ENCODE data around the gene GCSAM.

Gene GCSAM

GRCh38 chr3:112129925-112130637 is 3.0 kb downstream of the GCSAM start:
- DNase-seq (ENCODE audit: low spot score), result no peak

- DNase-seq (ENCODE audit: low spot score), result no peak
Observed at GRCh38 chr3:112128843-112129727, 4.0 kb downstream of the GCSAM start.

- DNase-seq (ENCODE audit: low spot score), result no peak
Observed at GRCh38 chr3:112127522-112128494, 5.2 kb downstream of the GCSAM start.

- no peak for DNase-seq (ENCODE audit: low spot score)
Observed at GRCh38 chr3:112126511-112126911, 6.5 kb downstream of the GCSAM start.

GRCh38 chr3:112124907-112125607 is 8.0 kb downstream of the GCSAM start:
- no peak for DNase-seq (ENCODE audit: low spot score)

GRCh38 chr3:112123548-112123947 is 9.5 kb downstream of the GCSAM start:
- no peak for DNase-seq (ENCODE audit: low spot score)

- DNase-seq (ENCODE audit: low spot score), result no peak
Observed at GRCh38 chr3:112122870-112123269, 10.2 kb downstream of the GCSAM start.

- no peak for DNase-seq (ENCODE audit: low spot score)
Observed at GRCh38 chr3:112121577-112122547, 11.2 kb downstream of the GCSAM start.

GRCh38 chr3:112119962-112120836 is 12.8 kb downstream of the GCSAM start:
- DNase-seq (ENCODE audit: low spot score), result no peak

- peak; percentile 75 for DNase-seq (ENCODE audit: low spot score)
Observed at GRCh38 chr3:112117841-112118571, 15.0 kb downstream of the GCSAM start.

- no peak for DNase-seq (ENCODE audit: low spot score)
Observed at GRCh38 chr3:112117415-112117814, 15.6 kb downstream of the GCSAM start.

GRCh38 chr3:112116748-112117186 is 16.3 kb downstream of the GCSAM start:
- no peak for DNase-seq (ENCODE audit: low spot score)

GRCh38 chr3:112115806-112116383 is 17.2 kb downstream of the GCSAM start:
- DNase-seq (ENCODE audit: low spot score), result no peak

- no peak for DNase-seq (ENCODE audit: low spot score)
Observed at GRCh38 chr3:112115161-112115739, 17.8 kb downstream of the GCSAM start.

GRCh38 chr3:112114576-112115160 is 18.4 kb downstream of the GCSAM start:
- DNase-seq (ENCODE audit: low spot score), result no peak

GRCh38 chr3:112111785-112112402 is 21.2 kb downstream of the GCSAM start:
- DNase-seq (ENCODE audit: low spot score), result peak; percentile 75

GRCh38 chr3:112109322-112109721 is 23.7 kb downstream of the GCSAM start:
- no peak for DNase-seq (ENCODE audit: low spot score)

Data from Ammon's horn (tissue), 1 donor.